GM10266 (cell line): Measurements from ENCODE around the gene RPS6KA5.
"Not testable (repeated sequence)": the region's sequence is repeated elsewhere in the genome, so short reads cannot be mapped to it uniquely, and the experiment has no call there.

Experiments used
- DNase-seq: peaks from one replicate; pipeline ENCODE4 v3.0.0; 2012; ENCODE audit errors: extremely low spot score
- TF ChIP-seq, protein P1 (sequence below): IDR thresholded peaks from 2 replicates; pipeline ENCODE4 v1.5.1; 2012; ENCODE audit warnings: mild to moderate bottlenecking, low read depth; ENCODE audit not compliant: control insufficient read depth, insufficient read depth; ENCODE audit errors: missing control alignments

The RPS6KA5 gene

DNA sequence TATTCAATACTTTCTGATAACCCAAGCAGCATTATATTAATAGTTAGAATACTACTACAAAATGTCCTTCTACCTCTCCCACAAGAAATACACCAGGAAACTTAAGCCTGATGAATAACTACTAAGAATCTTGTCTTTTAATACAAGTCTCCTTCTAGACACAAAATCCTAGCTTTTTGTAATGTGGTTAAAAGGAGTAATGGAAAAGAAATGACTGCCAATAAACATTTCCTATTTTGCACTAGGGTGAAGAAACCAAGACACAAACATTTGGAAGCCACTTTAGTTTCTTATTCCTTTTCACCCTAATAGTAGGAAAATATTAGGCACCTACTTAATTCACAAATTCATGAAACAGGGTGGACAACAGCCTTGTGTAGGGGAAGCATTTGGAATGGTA is 192.9 kb downstream of the RPS6KA5 start:
- TF ChIP-seq, protein P1, sequence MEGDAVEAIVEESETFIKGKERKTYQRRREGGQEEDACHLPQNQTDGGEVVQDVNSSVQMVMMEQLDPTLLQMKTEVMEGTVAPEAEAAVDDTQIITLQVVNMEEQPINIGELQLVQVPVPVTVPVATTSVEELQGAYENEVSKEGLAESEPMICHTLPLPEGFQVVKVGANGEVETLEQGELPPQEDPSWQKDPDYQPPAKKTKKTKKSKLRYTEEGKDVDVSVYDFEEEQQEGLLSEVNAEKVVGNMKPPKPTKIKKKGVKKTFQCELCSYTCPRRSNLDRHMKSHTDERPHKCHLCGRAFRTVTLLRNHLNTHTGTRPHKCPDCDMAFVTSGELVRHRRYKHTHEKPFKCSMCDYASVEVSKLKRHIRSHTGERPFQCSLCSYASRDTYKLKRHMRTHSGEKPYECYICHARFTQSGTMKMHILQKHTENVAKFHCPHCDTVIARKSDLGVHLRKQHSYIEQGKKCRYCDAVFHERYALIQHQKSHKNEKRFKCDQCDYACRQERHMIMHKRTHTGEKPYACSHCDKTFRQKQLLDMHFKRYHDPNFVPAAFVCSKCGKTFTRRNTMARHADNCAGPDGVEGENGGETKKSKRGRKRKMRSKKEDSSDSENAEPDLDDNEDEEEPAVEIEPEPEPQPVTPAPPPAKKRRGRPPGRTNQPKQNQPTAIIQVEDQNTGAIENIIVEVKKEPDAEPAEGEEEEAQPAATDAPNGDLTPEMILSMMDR = no peak
- DNase-seq = no peak

DNA sequence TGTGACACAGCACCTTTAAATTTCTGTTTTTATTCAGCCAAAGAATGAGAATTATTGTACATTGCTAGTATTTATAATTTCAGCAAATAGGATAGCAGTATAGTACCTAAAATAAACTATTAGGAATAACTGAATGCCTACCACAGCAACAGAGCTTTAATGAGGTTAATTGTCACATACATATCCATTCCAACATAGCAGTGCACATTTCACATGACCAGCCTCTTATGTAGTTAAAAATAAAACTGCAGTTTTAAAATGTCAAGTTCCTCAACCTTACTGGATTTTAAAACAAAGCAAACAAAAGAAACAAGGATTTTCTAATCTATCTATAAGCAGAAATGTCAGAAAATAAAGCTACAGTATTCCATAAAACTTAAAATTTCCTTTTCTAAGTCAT is 193.6 kb downstream of the RPS6KA5 start:
- TF ChIP-seq, protein P1 = no peak
- DNase-seq = no peak

DNA sequence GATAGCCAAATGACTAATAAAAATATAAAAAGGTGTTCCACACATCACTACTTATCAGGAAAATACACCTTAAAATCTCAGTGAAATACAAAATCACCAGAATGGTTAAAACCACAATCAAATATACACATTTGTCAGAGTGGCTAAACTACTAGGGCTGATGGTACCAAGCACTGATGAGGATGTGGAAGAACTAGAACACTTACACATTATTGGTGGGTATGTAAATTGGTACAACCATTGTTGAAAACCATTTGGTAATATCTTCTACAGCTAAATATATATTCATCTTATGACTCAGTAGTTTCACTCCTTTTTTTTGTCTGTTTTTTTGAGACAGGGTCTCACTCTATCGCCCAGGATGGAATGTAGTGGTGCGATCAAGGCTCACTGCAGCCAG is 195.7 kb downstream of the RPS6KA5 start:
- DNase-seq = no peak
- TF ChIP-seq, protein P1 = no peak

DNA sequence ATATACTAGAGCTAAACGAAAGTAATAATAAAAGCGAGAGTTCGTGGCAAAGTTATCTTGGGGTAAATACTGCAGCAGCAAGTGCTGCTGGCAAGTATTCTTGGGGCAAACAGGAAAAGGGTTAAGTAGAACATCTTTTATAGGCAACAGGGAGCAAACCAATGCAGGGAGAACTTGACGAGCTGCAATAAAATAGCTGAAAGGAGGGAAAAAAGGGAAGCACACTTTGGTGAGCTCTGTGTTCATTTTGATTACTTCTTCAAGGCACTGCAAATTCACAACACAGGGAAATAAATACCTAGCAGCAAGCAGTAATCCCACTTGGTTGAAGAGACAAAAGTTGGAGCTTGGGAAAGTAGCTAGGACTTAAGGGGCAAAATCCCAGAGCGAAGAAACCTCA is 201.9 kb downstream of the RPS6KA5 start:
- DNase-seq = no peak
- TF ChIP-seq, protein P1 = no peak

DNA sequence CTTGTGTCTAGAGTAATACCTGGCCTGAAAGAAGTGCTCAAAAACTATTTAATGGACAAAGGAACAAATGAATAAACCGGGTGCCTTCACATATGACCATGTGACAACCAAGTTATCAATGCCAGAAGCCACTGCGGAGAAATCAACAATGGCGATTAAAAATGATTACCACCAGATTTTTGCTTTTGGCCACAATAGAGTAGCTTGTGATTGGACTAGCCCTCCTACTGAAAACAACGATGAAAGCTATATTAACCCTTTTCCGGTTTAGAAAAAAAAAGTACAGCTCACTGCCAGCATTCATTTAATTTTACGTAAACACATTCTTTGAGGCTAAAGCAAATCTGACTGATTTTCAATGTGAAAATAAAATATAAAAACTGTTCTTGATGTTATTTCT is 202.6 kb downstream of the RPS6KA5 start:
- TF ChIP-seq, protein P1 = no peak
- no peak for DNase-seq

DNA sequence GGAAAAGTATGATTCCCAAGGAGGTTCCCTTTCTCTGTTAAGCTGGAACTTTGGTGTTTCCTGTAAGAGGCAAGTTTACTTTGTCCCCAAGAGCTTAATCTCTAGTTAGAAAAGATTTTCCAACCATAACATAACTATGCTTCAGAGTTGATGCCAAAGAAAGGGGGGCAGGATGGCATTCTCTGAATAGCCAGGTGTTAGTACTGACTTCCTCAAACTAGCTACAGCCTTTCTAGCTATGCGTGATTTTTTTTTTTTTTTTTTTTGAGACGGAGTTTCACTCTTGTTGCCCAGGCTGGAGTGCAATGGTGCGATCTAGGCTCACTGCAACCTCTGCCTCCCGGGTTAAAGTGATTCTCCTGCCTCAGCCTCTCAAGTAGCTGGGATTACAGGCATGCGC is 204.3 kb downstream of the RPS6KA5 start:
- DNase-seq = not testable (repeated sequence)

DNA sequence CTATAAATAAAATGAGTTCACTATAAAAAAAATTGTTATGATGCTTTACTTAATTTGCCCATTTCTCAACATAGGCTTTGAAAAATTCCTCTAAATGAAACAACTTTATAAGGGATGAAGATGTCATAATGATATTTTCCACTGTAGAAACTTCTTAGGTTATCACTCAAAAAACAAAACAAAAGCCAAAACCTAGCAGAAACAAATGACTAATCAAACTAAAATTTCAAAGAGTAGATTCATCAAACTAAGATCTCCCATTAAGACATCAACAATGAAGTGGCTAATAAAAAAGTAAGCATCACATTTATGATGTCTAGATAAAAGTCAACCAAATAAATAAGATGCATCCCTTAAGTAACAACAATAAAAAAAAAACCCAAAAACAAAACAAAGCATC is 207.3 kb downstream of the RPS6KA5 start:
- no peak for DNase-seq
- TF ChIP-seq, protein P1 = no peak

DNA sequence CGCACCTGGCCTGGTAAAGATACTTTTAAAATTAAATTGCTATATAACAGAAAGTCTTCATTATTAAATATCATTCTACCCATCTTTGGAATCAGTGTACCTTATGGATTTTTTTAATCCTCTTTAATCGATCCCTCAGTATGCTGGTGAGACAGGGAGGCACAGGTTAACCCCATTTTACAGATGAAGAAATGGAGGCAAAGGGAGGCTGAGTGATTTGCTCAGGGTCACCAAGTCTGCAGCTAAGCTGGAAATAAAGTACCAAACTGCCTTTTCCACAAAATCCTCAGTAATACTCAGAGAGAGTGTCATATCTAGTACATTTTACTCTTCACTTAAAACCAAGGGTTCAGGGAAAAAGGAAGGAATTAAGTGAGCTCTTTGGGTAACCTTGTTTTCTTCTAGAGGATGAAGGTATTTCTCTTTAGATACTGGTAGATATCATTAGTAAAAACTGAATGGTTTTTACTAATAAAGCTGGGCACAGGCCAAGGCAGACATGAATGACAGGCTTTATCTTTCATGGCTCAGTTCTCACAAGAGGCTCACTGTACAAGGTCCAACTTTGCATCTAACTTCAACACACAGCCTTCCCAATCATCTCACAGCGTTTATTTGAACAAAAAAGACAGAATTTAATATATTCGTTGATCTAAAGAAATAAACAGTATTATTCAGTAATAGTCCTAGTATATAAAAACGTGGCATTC is 209.0 kb downstream of the RPS6KA5 start:
- TF ChIP-seq, protein P1 = no peak
- no peak for DNase-seq
